OCI-LY1 (cell line): ENCODE measurements around the gene FYCO1.

Experiments used
- H2AFZ ChIP-seq: fragments of 200-600 bp; sonication (generic), shearing (Covaris generic); 2 replicates; pipeline ENCODE4 v1.6.0; 2014; ENCODE audit warnings: antibody characterized with exemption, mild to moderate bottlenecking, low read length
- H3F3A ChIP-seq: fragments of 200-600 bp; sonication (generic), shearing (Covaris generic); 2 replicates; pipeline ENCODE4 v1.6.0; 2014; ENCODE audit warnings: mild to moderate bottlenecking, antibody characterized with exemption, low read length, moderate library complexity; ENCODE audit not compliant: insufficient read depth
- H3K27ac ChIP-seq: fragments of 200-600 bp; sonication (generic); 2 replicates; pipeline ENCODE4 v1.5.1; 2014; ENCODE audit warnings: low read length, mixed run types, mild to moderate bottlenecking, low read depth; ENCODE audit not compliant: poor library complexity, severe bottlenecking
- H3K27me3 ChIP-seq: fragments of 200-600 bp; sonication (generic); 2 replicates; pipeline ENCODE4 v1.6.0; 2014; ENCODE audit warnings: antibody characterized with exemption, mild to moderate bottlenecking, low read length, moderate library complexity; ENCODE audit not compliant: insufficient read depth
- H3K36me3 ChIP-seq: fragments of 200-600 bp; sonication (generic); 2 replicates; pipeline ENCODE4 v1.6.1; 2014; ENCODE audit warnings: mild to moderate bottlenecking, antibody characterized with exemption, low read length, moderate library complexity, mixed read lengths; ENCODE audit not compliant: insufficient read depth
- H3K4me1 ChIP-seq: fragments of 200-600 bp; sonication (generic); 2 replicates; pipeline ENCODE4 v1.5.1; 2014; ENCODE audit warnings: mild to moderate bottlenecking, low read length, moderate library complexity; ENCODE audit not compliant: insufficient read depth, severe bottlenecking
- H3K4me2 ChIP-seq: fragments of 200-600 bp; sonication (generic), shearing (Covaris generic); 2 replicates; pipeline ENCODE4 v1.6.1; 2014; ENCODE audit warnings: low read length
- H3K4me3 ChIP-seq: fragments of 200-600 bp; sonication (generic); 2 replicates; pipeline ENCODE4 v1.5.1; 2014; ENCODE audit warnings: low read length, low read depth, mild to moderate bottlenecking, mixed read lengths; ENCODE audit not compliant: poor library complexity, severe bottlenecking
- H3K79me2 ChIP-seq: fragments of 200-600 bp; shearing (Covaris generic); 2 replicates; pipeline ENCODE4 v1.6.1; 2016; ENCODE audit warnings: mixed run types, low read length, mixed read lengths; ENCODE audit not compliant: insufficient read depth
- H3K9ac ChIP-seq: fragments of 200-600 bp; sonication (generic), shearing (Covaris generic); 2 replicates; pipeline ENCODE4 v1.6.1; 2014; ENCODE audit warnings: mild to moderate bottlenecking, low read length, mixed read lengths
- H3K9me2 ChIP-seq: fragments of 200-600 bp; sonication (generic), shearing (Covaris generic); 2 replicates; pipeline ENCODE4 v1.6.1; 2014; ENCODE audit warnings: low read depth, mild to moderate bottlenecking, low read length, mixed read lengths
- H3K9me3 ChIP-seq: fragments of 200-600 bp; shearing (Covaris generic); 2 replicates; pipeline ENCODE4 v1.6.1; 2014; ENCODE audit warnings: low read length, mixed read lengths
- H4K20me1 ChIP-seq: fragments of 200-600 bp; sonication (generic), shearing (Covaris generic); 2 replicates; pipeline ENCODE4 v1.6.0; 2016; ENCODE audit warnings: mild to moderate bottlenecking, low read length; ENCODE audit not compliant: insufficient read depth
- CTCF ChIP-seq: fragments of 200-600 bp; sonication (generic), shearing (Covaris generic); IDR thresholded peaks from 2 replicates; pipeline ENCODE4 v1.5.1; 2017; ENCODE audit warnings: mild to moderate bottlenecking, antibody characterized with exemption, low read length, moderate library complexity, mixed read lengths
- EZH2 ChIP-seq: fragments of 200-600 bp; sonication (generic), shearing (Covaris generic); IDR thresholded peaks from 2 replicates; pipeline ENCODE4 v1.8.0; 2017; ENCODE audit warnings: borderline replicate concordance, mixed run types, mild to moderate bottlenecking, antibody characterized with exemption, low read length, moderate library complexity, mixed read lengths

Gene FYCO1

DNA sequence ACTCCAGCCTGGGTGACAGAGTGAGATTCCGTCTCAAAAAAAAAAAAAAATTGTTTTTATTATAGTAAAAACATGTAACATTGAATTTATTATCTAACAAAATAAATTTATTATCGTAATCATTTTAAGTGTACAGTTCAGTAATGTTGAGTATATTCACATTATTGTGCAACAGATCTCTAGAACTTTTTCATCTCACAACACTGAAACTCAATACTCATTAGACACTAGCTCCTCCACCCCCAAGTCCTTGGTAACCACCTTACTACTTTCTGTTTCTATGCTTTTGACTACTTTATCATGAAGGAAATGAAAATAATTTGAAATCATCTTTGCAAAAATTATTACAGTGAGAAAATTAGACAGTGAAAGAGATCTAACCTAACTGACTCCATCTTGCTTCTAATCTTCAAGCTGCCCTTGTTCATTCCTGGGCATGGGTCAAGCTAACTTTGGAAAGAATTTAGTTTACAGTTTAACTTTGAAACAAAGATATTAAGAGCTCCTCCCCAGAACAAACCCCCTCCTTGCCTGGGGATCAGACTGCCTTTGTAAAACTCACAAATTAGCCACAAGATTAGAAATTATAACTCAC is 15.0 kb upstream of the FYCO1 start:
- H3K4me3 ChIP-seq, result no peak overlapping the region
- H3F3A ChIP-seq, result no peaks in the 10 kb centered on the region
- H3K79me2 ChIP-seq, result no peaks in the 10 kb centered on the region
- no peaks in the 10 kb centered on the region for H3K9me3 ChIP-seq
- no peaks in the 10 kb centered on the region for H3K4me1 ChIP-seq
- no peak overlapping the region for H3K27ac ChIP-seq
- no peak overlapping the region for H3K9ac ChIP-seq
- H3K36me3 ChIP-seq, result no peaks in the 10 kb centered on the region
- TF ChIP-seq CTCF, result no peak
- TF ChIP-seq EZH2, result no peak
- no peaks in the 10 kb centered on the region for H4K20me1 ChIP-seq
- no peaks in the 10 kb centered on the region for H3K9me2 ChIP-seq
- no peaks in the 10 kb centered on the region; the same call in 1 of the 2 replicates for H3K27me3 ChIP-seq
- no peak overlapping the region for H2AFZ ChIP-seq
- H3K4me2 ChIP-seq, result no peak overlapping the region

GRCh38 chr3:46008058-46008457 is 12.4 kb upstream of the FYCO1 start:
- Histone ChIP-seq H3K79me2 (no peaks in the 10 kb centered on the region), H4K20me1 (no peaks in the 10 kb centered on the region), H3K4me1 (no peaks in the 10 kb centered on the region), H3K27me3 (no peaks in the 10 kb centered on the region; the same call in 1 of the 2 replicates), H3K9ac (no peak overlapping the region), H3K27ac (no peak overlapping the region), H3K4me3 (no peak overlapping the region), H3K9me3 (no peaks in the 10 kb centered on the region), H3K36me3 (no peaks in the 10 kb centered on the region), H3F3A (no peaks in the 10 kb centered on the region), H2AFZ (no peak overlapping the region), H3K4me2 (no peak overlapping the region), H3K9me2 (no peaks in the 10 kb centered on the region)
- no peak for TF ChIP-seq EZH2
- no peak for TF ChIP-seq CTCF

GRCh38 chr3:46007280-46007679 is 11.7 kb upstream of the FYCO1 start:
- Histone ChIP-seq H3K79me2 (no peaks in the 10 kb centered on the region), H3K4me2 (no peak overlapping the region)

More at GRCh38 chr3:46007280-46007679, 11.7 kb upstream of the FYCO1 start:
- Histone ChIP-seq H3K36me3 (no peaks in the 10 kb centered on the region), H4K20me1 (no peaks in the 10 kb centered on the region), H3F3A (no peaks in the 10 kb centered on the region), H3K9me2 (no peaks in the 10 kb centered on the region), H3K9me3 (no peaks in the 10 kb centered on the region), H3K4me3 (no peak overlapping the region), H3K27ac (no peak overlapping the region), H3K4me1 (no peaks in the 10 kb centered on the region), H3K9ac (no peak overlapping the region), H3K27me3 (no peaks in the 10 kb centered on the region; the same call in 1 of the 2 replicates), H2AFZ (no peak overlapping the region)
- no peak for TF ChIP-seq CTCF
- TF ChIP-seq EZH2, result no peak
